Gastroesophageal sphincter (tissue), 4 donors: ENCODE measurements around the gene PHF8. TPM values are rescaled to one million over a fixed set of nuclear protein-coding genes. Genes with fewer than 3 reads are reported as not detected.
A peak's percentile ranks its signal among the peaks of the same experiment; 100 is the strongest.

Source experiments
- ATAC-seq: fragments of 150-250 bp; one replicate; pipeline ENCODE4 v1.9.1; 2016; ENCODE audit warnings: mild to moderate bottlenecking, moderate library complexity
- H3K27ac ChIP-seq, 4 donors: fragments of 200-600 bp; sonication (generic) in 3 of 4; 1 replicate in 3 of 4; 2 replicates in 1 of 4; pipeline ENCODE4 v1.5.1; 2016 to 2019
- H3K27me3 ChIP-seq: fragments of 200-600 bp; sonication (generic); one replicate; pipeline ENCODE4 v1.5.1; 2019
- H3K36me3 ChIP-seq, 2 donors: fragments of 200-600 bp; sonication (generic); one replicate each; pipeline ENCODE4 v1.5.1; 2019; ENCODE audit warnings: control low read depth in 1 of 2
- H3K4me1 ChIP-seq, 3 donors: fragments of 200-600 bp; sonication (generic); 1 replicate in 2 of 3; 2 replicates in 1 of 3; pipeline ENCODE4 v1.5.1; 2016 to 2019; ENCODE audit warnings: control low read depth in 2 of 3
- H3K4me3 ChIP-seq, 2 donors: fragments of 200-600 bp; sonication (generic); one replicate each; pipeline ENCODE4 v1.5.1; 2019; ENCODE audit warnings: mild to moderate bottlenecking in 1 of 2, moderate library complexity in 1 of 2
- H3K9me3 ChIP-seq, 3 donors: fragments of 200-600 bp; sonication (generic); one replicate each; pipeline ENCODE4 v1.5.1; 2017 to 2019; ENCODE audit warnings: control low read depth in 2 of 3
- EP300 ChIP-seq: sonication (generic); formaldehyde crosslinking; IDR thresholded peaks from one replicate; pipeline ENCODE4 v1.6.1; 2017; ENCODE audit warnings: antibody characterized with exemption, mild to moderate bottlenecking
- POLR2A ChIP-seq, 2 donors: fragments of 450-650 bp; IDR thresholded peaks; one replicate each; pipeline ENCODE4 v1.6.1; 2017; ENCODE audit warnings: antibody characterized with exemption in 2 of 2, mild to moderate bottlenecking in 2 of 2, moderate library complexity in 1 of 2
- POLR2AphosphoS5 ChIP-seq: sonication (generic); formaldehyde crosslinking; IDR thresholded peaks from one replicate; pipeline ENCODE4 v1.6.1; 2017; ENCODE audit warnings: antibody characterized with exemption
- WGBS, 2 donors: methylation state at CpG; one replicate each; pipeline ENCODE4 v1.1.5; 2018; ENCODE audit warnings: low coverage in 1 of 2; 5-methylcytosine and 5-hydroxymethylcytosine counted together
- total RNA-seq, 4 donors: library from RNA; depleted of rRNA; stranded (reverse); fragments of >200 nt; gene quantifications; one replicate each; pipeline ENCODE4 v1.1.0, GENCODE V29; 2016
- TF ChIP-seq, protein P1 (sequence below), 4 experiments: fragments of 200-600 bp in 2 of 4; fragments of 450-650 bp in 2 of 4; sonication (generic) in 1 of 4; IDR thresholded peaks; one replicate each; pipeline ENCODE4 v1.5.1; 2017 to 2019; ENCODE audit warnings: antibody characterized with exemption in 4 of 4, mild to moderate bottlenecking in 2 of 4, moderate library complexity in 2 of 4

PHF8 gene
- total RNA-seq: 10 to 100 TPM; 12.0 to 34.7 (median 21.0) TPM

DNA sequence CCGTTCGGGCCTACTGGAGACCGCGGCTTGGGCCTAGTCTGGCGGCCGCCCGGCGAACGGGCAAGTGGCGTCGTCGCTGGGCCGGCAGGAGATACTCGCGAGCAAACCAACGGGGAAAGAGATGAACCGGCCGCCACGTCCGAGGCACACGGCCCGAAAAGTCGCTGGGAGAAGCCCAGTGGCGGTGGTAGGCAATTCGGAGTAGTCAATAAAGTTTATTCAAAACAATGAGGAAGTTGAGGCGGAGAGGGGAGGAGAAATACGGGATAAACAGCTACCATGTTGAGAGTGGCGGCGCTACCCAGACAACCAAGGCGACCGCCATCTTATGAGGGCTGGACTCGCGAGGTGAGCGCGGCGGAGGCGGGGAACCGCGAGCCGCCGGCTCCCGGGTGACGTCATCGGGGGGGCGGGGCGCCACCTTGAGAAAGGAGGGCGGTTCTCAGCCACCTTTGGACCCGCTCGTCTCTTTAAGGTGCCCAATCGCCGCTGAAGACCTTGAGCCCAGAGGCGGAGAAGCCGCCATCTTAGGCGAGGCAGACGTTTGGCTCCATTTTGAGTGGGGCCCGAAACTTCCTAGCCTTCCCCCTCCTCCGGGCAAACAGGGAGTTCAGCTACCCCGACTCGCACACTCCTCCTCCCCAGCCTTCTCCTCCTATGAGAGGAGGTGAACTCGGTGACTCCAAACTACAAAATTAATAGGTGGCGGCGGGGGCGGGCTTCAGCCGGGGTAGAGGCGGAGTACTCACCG lies at the start of gene PHF8:
Gene PHF8 (minus strand): TSS at position 348 of the 751 bp plus-strand sequence. CDS start 1,745 bp downstream, outside the sequence.
- Histone ChIP-seq H3K27ac (peak within 1 kb of the TSS; percentile 90 to 93 (median 92)), H3K4me1 (peaks cover 0 to 8% (median 0%) of the 10 kb centered on the region in 3 donors), H3K36me3 (peaks cover 0 to 22% of the 10 kb centered on the region in 2 donors), H3K4me3 (peak within 1 kb of the TSS; percentile 68 to 73), H3K27me3 (no peaks in the 10 kb centered on the region), H3K9me3 (no peaks in the 10 kb centered on the region)
- TF ChIP-seq, protein P1, sequence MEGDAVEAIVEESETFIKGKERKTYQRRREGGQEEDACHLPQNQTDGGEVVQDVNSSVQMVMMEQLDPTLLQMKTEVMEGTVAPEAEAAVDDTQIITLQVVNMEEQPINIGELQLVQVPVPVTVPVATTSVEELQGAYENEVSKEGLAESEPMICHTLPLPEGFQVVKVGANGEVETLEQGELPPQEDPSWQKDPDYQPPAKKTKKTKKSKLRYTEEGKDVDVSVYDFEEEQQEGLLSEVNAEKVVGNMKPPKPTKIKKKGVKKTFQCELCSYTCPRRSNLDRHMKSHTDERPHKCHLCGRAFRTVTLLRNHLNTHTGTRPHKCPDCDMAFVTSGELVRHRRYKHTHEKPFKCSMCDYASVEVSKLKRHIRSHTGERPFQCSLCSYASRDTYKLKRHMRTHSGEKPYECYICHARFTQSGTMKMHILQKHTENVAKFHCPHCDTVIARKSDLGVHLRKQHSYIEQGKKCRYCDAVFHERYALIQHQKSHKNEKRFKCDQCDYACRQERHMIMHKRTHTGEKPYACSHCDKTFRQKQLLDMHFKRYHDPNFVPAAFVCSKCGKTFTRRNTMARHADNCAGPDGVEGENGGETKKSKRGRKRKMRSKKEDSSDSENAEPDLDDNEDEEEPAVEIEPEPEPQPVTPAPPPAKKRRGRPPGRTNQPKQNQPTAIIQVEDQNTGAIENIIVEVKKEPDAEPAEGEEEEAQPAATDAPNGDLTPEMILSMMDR (IDR thresholded peaks at IDR 0.05): peak in 1 of 4 experiments; percentile 6
- TF ChIP-seq EP300 (no peak), POLR2AphosphoS5 (peak; percentile 77), POLR2A (IDR thresholded peaks at IDR 0.05) (no peak)
- peak; percentile 94 for ATAC-seq
- WGBS, 2 donors: no CpG with 5 or more reads among the region's 66 CpGs

- Histone ChIP-seq H3K4me1 (no peaks in the 10 kb centered on the region), H3K36me3 (peaks cover 0 to 8% of the 10 kb centered on the region in 2 donors), H3K27ac (no peak overlapping the region), H3K9me3 (no peaks in the 10 kb centered on the region), H3K27me3 (no peaks in the 10 kb centered on the region), H3K4me3 (no peak overlapping the region)
- no peak for TF ChIP-seq POLR2AphosphoS5
- no peak for TF ChIP-seq EP300
- TF ChIP-seq, protein P1 (IDR thresholded peaks at IDR 0.05): no peak
- TF ChIP-seq POLR2A (IDR thresholded peaks at IDR 0.05): no peak
- WGBS, 2 donors: 70 to 74% methylated on average over 2 of the region's 2 CpGs
- ATAC-seq: no peak
These were observed 49.3 kb upstream of the PHF8 start for GRCh38 chrX:54093571-54093970.

- 63 to 100% methylated on average over 1 of the region's 1 CpG for WGBS, 2 donors
- peaks cover 0 to 8% of the 10 kb centered on the region in 2 donors for H3K36me3 ChIP-seq
- no peaks in the 10 kb centered on the region for H3K27me3 ChIP-seq
- no peak overlapping the region for H3K4me3 ChIP-seq
- no peak for TF ChIP-seq POLR2A (IDR thresholded peaks at IDR 0.05)
- H3K27ac ChIP-seq: no peak overlapping the region
- no peaks in the 10 kb centered on the region for H3K9me3 ChIP-seq
- ATAC-seq: no peak
- no peaks in the 10 kb centered on the region for H3K4me1 ChIP-seq
These were observed 48.9 kb upstream of the PHF8 start for GRCh38 chrX:54093159-54093558.

- H3K4me3 ChIP-seq: no peak overlapping the region
- H3K9me3 ChIP-seq: no peaks in the 10 kb centered on the region
- H3K36me3 ChIP-seq: peaks cover 0 to 11% of the 10 kb centered on the region in 2 donors
- no peaks in the 10 kb centered on the region for H3K4me1 ChIP-seq
- WGBS, 2 donors: no CpG with 5 or more reads among the region's 2 CpGs
- no peak for ATAC-seq
- no peak for TF ChIP-seq POLR2A (IDR thresholded peaks at IDR 0.05)
- TF ChIP-seq, protein P1 (IDR thresholded peaks at IDR 0.05): no peak
- no peak for TF ChIP-seq EP300
- no peaks in the 10 kb centered on the region for H3K27me3 ChIP-seq
- H3K27ac ChIP-seq: no peak overlapping the region
These were observed 46.6 kb upstream of the PHF8 start for GRCh38 chrX:54090880-54091279.

GRCh38 chrX:54089191-54089590 lies 44.9 kb upstream of the PHF8 start:
- no peaks in the 10 kb centered on the region for H3K4me1 ChIP-seq
- H3K27me3 ChIP-seq: no peaks in the 10 kb centered on the region
- H3K9me3 ChIP-seq: no peaks in the 10 kb centered on the region
- WGBS, 2 donors: 86 to 90% methylated on average over 2 of the region's 2 CpGs
- no peak overlapping the region for H3K4me3 ChIP-seq
- no peak overlapping the region for H3K27ac ChIP-seq
- ATAC-seq: no peak
- H3K36me3 ChIP-seq: peaks cover 0 to 26% of the 10 kb centered on the region in 2 donors
- TF ChIP-seq POLR2AphosphoS5 (no peak), POLR2A (IDR thresholded peaks at IDR 0.05) (no peak), EP300 (no peak)
- TF ChIP-seq, protein P1 (IDR thresholded peaks at IDR 0.05): no peak
